Right renal cortex interstitium (tissue), 3 donors: Measurements from ENCODE around the gene PTPRA. TPM values are rescaled to one million over a fixed set of nuclear protein-coding genes. Genes with fewer than 3 reads are reported as not detected.
"Not testable (repeated sequence)": the region's sequence is repeated elsewhere in the genome, so short reads cannot be mapped to it uniquely, and the experiment has no call there.

Experiments used
- DNase-seq, 3 donors: peaks; one replicate each; pipeline ENCODE4 v3.0.0-alpha.2; 2013; ENCODE audit warnings: low read depth in 3 of 3, low spot score in 2 of 3
- polyA plus RNA-seq, 3 donors: library from polyadenylated mRNA; unstranded; fragments of 120-200 nt; gene quantifications; one replicate each; pipeline ENCODE4 v1.2.1, GENCODE V29; 2013; ENCODE audit not compliant: insufficient read length in 3 of 3

Gene PTPRA
- polyA plus RNA-seq, 3 donors: 106 to 117 (median 114) TPM

DNA sequence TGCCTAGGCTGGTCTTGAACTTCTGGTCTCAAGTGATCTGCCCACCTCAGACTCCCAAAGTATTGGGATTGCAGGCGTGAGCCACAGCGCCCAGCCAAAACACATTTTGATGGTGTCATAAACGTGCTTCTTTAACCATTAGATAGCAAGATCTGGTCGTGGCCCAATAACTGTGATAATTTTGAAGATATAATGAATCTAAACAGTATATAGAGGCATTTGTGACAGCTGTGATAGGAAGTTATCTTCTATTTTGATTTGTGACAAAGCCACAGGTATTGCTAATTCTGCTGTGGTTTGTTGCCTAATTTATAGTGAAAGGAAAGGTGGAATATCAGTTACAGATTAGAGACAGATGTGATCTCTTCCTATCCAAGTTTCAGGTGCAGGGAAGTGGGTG lies 197.4 kb downstream of the PTPRA start:
- DNase-seq: no peak

DNA sequence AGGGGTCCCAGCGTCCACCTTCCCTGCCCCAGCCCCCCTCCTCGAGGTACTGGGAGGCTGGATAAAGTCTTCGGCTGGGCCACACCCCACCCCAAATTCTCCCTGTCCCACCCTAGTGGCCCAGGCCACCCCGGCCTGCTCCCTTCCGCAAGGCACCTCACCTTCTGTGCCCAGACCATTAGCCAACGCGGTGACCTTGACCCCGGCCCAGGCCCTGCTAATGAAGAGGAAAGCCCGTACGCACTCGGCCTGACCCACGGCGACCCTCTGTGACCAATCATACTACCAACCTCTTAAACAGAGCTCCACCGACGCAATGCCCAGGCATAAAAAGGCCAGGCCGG lies 198.0 kb downstream of the PTPRA start:
- DNase-seq: no peak

DNA sequence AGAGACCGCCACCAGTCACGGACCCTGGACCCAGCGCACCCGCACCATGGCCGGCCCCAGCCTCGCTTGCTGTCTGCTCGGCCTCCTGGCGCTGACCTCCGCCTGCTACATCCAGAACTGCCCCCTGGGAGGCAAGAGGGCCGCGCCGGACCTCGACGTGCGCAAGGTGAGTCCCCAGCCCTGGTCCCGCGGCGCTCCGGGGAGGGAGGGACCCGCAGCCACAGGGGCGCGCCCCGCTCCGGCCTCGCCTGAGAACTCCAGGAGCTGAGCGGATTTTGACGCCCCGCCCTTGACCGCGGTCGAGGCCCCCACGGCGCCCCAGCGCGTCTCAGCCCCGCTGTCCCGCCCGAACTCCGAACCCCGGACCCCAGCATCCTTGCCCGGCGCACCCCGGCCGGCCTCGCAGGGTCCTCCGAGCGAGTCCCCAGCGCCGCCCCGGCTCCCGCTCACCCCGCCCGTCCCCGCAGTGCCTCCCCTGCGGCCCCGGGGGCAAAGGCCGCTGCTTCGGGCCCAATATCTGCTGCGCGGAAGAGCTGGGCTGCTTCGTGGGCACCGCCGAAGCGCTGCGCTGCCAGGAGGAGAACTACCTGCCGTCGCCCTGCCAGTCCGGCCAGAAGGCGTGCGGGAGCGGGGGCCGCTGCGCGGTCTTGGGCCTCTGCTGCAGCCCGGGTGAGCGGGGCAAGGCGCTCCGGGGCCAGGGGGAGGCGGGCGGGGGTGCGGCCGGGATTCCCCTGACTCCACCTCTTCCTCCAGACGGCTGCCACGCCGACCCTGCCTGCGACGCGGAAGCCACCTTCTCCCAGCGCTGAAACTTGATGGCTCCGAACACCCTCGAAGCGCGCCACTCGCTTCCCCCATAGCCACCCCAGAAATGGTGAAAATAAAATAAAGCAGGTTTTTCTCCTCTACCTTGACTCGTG lies 198.6 kb downstream of the PTPRA start, which contains the start of gene OXT:
Gene OXT (plus strand): TSS at position 11 of the 920 bp plus-strand sequence. CDS start 36 bp downstream, at position 47.
- no peak for DNase-seq

DNA sequence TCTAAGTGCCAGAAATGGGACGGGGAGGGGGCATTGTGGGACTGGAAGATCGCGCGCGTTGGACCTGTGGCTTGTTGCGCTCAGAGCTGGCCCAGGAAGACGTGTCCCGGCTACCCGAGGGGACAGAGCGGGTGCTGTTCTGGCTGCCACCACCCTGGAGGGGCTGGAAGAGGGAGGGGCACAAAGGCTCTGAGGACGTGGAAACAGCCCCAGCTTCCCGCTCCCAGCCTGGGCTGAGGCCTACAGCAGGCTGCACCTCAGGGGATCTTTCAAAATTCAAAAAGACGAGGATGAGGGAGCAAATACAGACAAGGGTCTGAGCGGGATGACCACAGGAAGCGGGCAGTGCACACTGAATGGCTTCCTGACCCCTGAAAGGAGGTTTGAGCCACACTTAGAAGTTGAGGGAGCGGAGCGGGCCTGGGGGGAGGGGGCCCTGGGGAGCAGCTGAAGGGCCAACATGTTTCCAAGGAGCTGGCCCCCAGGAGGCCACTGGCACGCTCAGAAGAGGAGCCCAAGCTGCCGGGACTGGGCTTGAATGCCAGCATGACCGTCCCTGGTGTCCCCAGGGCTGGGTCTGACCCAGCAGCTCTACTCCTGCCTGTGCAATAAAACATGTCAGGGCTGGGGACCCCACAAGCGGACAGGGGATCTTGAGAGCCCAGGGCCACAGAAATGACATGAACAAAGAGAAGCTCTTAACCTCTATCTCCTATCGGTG lies 199.4 kb downstream of the PTPRA start:
- DNase-seq: no peak

DNA sequence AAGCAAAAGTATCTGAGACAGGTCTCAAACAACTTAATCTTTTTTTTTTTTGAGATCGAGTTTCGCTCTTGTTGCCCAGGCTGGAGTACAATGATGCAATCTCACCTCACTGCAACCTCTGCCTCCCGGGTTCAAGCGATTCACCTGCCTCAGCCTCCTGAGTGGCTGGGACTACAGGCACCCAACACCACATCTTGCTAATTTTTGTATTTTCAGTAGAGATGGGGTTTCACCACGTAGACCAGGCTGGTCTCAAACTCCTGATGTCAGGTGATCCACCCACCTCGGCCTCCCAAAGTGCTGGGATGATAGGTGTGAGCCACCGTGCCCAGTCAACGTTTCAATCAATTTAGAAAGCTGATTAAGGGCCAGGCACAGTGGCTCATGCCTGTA lies 200.0 kb downstream of the PTPRA start:
- not testable (repeated sequence) for DNase-seq

DNA sequence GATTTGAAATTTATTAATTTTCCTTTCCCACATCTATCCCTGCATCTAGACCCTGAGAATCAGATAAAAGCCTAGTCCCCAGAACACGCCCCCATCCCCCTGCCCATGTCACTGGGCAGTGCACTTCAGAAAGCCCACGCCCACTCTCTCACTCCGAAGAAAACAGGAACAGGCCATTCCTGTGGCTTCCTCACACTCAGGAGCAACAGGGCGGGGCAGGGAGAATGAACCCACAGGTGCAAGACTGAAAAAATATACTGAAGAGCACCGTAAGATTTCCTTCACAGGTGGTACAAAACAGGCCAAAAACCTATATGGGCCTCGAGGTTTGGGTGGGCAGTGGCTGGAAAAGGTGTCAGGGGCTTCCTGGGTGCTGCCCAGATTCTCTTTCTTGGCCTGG lies 201.5 kb downstream of the PTPRA start:
- no peak for DNase-seq

DNA sequence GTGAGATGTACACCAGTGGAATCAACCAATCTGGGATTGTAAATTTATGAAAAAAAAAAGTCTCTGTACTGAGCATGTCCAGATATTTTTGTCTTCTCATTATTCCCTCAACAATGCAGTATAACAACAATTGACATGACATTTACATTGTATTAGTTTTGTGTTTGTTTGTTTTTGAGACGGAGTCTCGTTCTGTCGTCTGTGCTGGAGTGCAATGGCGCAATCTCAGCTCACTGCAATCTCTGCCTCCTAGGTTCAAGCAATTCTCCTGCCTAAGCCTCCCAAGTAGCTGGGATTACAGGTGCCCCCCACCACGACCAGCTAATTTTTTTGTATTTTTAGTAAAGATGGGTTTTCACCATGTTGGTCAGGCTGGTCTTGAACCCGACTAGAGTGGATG lies 202.0 kb downstream of the PTPRA start:
- not testable (repeated sequence) for DNase-seq

DNA sequence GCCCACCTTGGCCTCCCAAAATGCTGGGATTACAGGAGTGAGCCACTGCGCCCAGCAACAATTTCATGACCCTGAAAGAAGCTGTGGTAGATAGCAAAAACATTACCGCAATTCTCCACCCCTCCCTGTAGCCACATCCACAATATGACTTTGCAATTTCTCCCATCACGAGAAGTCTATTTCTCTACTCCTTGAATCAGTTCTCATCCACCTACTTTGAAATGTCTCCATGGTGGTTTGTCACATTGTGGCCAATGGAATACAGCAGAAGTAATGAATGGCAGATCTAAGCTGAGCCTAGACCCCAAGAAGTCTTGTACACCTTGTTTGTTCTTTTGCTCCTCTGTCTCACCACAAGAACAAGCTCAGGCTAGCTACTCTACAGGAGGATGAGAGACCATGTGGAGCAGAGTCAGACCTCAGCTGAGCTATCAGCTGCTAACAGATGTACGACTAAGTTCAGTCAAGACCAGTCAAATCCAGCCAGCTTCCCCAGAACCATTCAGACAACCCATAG lies 204.4 kb downstream of the PTPRA start:
- no peak for DNase-seq

DNA sequence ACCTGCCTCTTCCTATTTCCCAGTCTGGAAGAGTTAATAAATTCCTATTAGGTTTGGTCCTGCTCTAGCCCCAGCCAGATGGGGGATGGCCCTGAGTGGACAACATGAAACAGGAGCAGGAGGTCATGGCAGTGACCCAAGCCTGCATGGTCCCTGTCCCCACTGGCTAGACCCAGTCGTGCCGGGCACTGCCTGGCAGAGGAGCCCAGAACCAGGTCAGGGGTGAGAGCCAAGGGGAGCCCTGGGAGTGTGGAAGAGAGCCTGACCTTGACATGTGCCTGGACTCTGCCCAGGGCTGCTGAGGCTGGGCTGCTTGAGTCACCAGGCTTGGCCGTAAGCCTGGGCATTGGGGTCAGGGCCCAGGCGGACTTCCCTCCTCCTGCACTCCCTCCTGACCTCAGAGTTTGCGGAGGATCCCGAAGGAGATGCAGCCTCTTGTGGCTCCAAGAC lies 207.7 kb downstream of the PTPRA start:
- DNase-seq: no peak

DNA sequence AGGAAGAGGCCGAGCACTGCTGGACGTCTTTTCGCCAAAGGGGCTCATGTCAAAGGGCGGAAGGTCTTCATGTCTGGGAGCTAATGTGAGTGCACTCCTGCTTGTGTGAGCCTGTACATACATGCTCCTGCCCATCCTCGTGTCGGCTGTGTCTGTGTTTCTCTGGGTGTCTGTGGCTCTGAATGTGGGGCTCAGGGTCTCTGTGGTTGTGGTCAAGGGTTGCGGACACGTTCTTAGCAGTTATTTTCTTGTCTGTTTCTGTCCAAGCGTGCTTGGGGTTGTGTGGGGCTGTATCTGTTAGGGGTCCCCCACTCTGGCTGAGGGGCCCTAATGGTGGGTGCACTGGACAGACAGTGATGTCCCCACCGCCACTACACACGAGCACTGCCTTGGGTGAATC lies 208.4 kb downstream of the PTPRA start:
- DNase-seq: no peak

DNA sequence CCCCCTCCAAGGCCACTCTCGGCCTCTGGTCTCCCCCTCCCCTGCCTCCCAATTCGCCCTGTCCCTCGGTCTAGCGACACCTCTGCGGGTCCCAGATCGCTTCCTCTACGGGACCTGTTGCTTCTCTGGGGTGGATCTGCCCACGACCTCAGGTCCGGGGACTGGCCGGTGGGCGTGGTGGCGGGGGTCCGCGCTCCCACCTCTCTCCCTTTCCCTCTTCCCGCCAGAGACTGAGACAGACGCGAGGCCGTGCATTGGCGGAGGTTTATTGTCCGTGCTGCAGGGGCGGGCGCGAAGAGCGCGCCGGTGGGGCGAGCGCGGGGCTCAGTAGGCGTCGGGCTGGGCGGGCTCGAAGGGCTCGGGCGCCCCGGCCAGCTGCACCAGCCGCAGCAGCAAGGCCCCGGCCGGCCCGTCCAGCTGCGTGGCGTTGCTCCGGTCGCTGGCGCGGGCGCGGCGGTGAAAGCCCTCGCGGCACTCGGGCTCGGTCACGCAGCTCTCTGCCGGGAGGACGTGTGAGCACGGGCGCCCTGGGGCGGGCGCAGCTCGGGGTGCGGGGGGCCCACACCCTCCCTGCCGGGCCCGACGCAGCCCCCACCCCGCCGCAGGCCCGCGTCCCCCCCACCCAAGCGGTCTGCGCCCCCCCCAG lies 209.1 kb downstream of the PTPRA start:
- no peak for DNase-seq

DNA sequence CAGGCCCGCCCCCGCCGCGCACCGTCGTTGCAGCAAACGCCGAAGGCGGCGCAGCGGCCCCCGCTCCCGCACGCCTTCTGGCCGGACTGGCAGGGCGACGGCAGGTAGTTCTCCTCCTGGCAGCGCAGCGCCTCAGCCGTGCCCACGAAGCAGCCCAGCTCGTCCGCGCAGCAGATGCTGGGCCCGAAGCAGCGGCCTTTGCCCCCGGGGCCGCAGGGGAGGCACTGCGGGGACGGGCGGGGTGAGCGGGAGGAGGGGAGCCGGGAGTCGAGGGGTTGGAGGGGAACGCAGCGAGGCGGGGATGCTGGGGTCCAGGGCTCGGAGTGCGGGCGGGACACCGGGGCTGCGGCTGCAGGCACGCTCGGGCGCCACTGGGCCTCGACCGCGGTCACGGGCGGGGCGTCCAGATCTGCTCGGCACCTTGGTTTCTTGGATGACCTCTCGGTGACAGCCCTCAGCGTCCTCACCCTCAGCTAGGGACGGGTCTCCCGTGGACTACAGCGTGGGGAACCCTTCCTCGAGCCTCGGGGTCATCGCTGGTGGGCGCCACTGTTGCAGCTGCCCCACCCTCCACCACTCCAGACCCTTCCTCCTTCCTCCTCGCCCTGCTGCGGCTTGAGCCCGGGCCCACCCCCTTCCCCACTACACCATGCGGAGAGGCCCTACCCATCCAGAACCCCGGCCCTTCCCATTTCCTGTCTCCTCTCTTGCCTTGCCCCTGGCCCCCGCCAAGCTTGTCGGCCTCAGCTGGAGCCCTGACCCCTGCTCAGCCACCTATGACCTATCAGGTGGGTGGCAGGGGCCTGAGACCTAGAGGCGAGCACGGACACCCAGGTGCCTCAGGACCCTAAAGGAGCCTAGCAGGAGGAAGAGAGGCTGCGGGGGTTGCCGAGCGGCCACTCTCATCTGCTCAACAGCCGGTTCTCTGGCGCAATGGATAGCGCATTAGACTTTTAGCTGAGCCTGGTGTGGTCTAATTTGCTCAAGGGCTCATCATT lies 210.0 kb downstream of the PTPRA start:
- no peak for DNase-seq

DNA sequence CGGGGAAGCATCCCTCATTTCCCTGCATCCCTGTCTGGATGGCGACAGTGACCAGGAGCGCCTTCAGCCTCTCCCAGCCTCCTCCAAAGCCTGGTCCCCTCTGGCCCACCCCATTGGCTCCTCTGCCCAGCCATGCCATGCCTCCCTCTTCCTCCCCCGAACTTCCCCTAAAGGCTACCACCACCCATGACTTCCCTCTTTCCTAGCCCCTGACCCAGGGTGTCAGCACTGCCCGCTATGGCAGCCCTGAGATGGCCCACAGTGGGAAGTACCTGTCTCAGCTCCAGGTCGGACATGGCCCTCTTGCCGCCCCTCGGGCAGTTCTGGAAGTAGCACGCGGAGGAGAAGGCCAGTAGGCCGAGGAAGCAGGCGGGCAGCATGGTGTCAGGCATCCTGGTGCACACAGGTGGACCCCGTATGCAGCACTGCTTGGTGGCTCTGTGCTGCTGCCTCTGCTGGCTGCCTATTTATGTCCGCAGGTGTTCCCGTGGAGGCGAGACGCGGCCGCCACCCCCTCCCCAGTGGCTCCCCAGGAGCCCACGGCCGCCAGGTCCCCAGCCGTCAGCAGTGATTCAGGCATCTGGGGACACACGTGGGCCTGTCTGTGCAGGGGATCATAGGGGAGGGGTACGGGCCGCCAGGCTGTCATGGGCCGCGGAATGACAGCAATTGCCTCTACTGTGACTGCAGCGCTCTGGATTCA lies 211.2 kb downstream of the PTPRA start, which contains the start of gene AVP:
Gene AVP (minus strand): TSS at position 442 of the 703 bp plus-strand sequence. CDS start 50 bp downstream, at position 392.
- DNase-seq: no peak

DNA sequence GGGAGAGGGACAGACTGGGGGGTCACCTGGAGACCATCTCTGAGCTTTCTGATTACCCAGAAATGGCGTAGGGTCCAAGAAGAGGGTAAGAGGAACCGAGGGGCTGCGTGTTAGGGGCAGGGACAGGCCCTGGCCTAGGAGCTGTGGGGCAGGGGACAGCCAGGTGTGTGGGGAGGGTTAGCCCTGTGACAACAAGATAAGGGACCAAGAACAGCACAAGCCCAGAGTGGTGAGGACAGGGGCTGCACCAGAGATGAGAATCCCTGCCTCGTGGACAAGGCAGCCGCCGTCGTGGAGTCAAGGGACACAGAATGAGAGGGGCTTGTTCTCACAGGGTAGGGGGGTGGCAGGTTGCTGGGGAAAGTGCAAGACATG lies 211.7 kb downstream of the PTPRA start:
- DNase-seq: no peak

DNA sequence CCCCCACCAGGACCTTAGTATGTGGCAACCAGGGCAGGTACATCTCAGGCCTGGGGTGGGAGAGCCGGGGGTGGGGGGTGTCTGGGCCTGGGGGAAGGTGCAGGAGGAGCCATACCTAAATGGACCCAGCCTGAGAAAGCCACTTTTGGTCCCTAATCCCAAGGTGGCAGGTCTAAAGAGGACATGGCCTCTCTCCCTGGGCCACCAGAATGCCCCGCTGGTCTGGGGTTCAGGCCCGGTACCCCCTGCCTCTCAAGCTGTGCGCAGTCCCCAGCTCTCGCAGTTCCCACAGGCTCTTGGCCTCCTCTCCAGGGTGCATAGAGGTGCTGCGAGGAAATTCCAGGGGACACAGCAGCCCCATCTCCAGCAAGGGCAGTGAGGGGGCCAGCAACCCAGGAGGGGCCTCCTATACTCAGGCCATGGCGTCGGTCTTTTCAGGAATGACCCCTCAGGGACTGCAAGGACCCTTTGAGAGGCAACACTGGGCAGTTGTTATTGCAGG lies 212.3 kb downstream of the PTPRA start:
- no peak for DNase-seq

DNA sequence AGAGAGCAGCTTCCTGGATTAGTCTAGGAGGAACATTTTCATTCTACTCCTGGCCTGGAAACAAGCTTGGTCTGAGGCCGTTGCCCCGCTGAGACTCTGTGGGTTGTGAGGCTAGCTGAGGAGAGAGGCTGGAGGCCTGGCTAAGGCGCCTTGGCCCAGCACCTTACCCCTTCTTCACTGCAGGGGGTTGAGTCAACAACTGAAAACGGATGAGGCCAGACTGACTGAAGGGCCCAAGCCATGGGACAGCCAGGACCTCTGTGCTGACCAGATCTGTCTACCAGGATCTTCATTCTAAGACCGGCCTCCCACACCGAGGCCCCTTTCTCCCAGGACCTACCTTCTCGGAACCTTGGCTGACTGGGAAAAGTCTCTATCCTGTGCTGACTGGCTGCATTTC lies 214.8 kb downstream of the PTPRA start:
- no peak for DNase-seq
